DMS53 (cell line): ENCODE results near the gene RNU6-1.

Source experiments
- DNase-seq: peaks from one replicate; lab custom pipeline; 2025; lab: John Stamatoyannopoulos, UW

The RNU6-1 gene

GRCh38 chr15:67801142-67801541 is 38.7 kb downstream of the RNU6-1 start:
- DNase-seq: no peak

GRCh38 chr15:67799801-67800205 is 40.0 kb downstream of the RNU6-1 start:
- no peak for DNase-seq

GRCh38 chr15:67796196-67797127 is 43.4 kb downstream of the RNU6-1 start:
- no peak for DNase-seq

- DNase-seq: no peak
Measured at GRCh38 chr15:67794832-67795574, 44.8 kb downstream of the RNU6-1 start.

- DNase-seq: no peak
Measured at GRCh38 chr15:67792250-67792942, 47.4 kb downstream of the RNU6-1 start.

- no peak for DNase-seq
Measured at GRCh38 chr15:67790610-67791319, 49.1 kb downstream of the RNU6-1 start.
